Skeletal muscle cell (primary cell): Measurements from ENCODE around the gene PANK1.

Experiments used
- DNase-seq: peaks from one replicate; pipeline ENCODE4 v3.0.0-alpha.2; 2010; ENCODE audit warnings: low read depth
- H3K4me3 ChIP-seq: 2 replicates; pipeline ENCODE4 v1.5.1; 2011; ENCODE audit warnings: low read depth, mild to moderate bottlenecking, control low read depth, low read length, moderate library complexity

PANK1 gene

GRCh38 chr10:89588671-89589070 is 56.4 kb downstream of the PANK1 start:
- DNase-seq = no peak
- no peak overlapping the region for H3K4me3 ChIP-seq

- no peak for DNase-seq
- no peak overlapping the region for H3K4me3 ChIP-seq
These were observed 63.0 kb downstream of the PANK1 start for GRCh38 chr10:89582022-89582421.

DNA sequence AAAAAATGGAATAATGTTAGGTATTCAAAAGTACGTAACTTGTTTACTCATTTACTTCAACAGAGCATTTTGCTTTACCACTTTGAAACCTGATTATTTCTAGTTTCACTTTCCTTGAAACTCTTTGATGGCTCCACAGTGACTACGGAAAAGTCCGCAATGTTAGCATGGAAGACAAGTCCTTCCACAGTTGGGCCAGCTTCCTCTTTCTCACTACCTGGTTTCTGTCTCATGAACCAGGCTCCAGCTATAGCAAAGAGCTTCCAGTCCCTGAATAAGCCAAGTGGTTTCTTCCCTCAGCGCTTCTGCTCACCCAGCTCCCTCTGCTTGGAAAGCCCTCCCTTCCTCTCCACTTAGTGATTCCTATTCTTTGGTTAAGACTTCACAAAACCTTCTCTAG is 64.8 kb downstream of the PANK1 start:
- no peak overlapping the region for H3K4me3 ChIP-seq
- DNase-seq = no peak

DNA sequence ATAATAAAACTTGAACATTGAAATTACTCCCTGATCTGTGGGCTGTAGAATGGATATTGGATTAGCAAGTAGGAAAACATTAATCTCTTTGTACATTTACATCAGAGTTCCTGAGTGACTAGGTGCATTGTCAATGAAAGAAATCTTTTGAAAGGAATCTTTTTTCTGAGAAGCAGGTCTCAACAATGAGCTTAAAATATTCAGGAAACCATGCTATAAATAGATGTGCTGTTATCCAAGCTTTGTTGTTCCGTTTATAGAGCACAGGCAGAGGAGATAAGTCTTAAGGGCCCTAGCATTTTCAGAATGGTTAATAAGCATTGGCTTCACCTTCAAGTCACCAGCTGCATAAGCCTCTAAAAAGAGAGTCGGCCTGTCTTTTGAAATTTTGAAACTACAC is 68.3 kb downstream of the PANK1 start:
- H3K4me3 ChIP-seq = no peak overlapping the region
- DNase-seq = no peak

DNA sequence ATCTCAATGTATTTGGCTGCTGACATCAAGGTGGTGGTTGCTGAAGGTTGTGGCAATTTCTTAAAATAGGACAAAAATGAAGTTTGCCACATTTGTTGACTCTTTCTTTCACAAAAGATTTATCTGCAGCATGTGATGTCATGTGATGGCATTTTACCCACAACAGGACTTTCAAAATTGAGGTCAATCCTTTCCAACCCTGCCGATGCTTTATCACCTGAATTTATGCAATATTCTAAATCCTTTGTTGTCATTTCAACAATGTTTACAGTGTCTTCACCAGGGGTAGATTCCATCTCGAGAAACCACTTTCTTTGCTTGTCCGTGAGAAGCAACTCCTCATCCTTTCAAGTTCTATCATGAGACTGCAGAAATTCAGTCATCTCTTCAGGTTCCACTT is 69.0 kb downstream of the PANK1 start:
- no peak overlapping the region for H3K4me3 ChIP-seq
- DNase-seq = no peak

DNA sequence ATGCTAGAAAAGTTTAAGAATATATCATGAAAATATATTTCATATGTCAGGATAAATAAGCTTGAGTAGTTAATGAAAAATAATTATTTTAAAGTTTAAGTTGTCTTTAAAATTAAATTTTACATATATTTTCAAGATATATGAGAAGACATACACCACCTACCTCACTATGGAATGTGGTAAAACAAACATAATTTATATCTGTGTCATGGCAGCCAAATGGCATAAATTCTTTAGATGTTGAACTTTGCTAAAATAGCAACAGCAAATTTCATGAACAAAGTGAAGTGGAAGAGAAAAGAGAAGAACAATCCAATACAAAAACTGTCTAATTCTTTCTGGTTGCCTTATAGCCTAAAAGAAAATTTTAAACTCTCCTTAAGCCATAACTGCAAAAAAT is 70.0 kb downstream of the PANK1 start:
- no peak overlapping the region for H3K4me3 ChIP-seq
- DNase-seq = no peak

DNA sequence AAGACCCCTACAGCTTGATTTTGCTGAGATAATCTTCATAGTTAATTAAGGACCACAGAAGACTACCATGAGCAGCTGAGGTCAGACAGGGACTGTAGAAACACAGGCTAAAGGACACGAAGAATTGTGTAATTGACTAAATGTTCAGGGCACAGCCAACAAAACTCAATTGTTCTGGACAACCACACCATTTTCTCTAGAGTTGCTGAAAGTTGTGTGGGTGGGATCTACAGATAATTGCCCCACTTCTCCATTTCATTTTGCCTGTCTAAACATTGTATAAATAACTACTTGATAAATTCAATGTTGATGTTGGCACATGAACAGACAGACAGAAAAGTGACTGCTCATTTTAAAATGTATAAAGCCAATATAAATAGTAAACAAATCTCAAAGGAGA is 70.7 kb downstream of the PANK1 start:
- DNase-seq = no peak
- no peak overlapping the region for H3K4me3 ChIP-seq

GRCh38 chr10:89567576-89568245 is 77.3 kb downstream of the PANK1 start:
- H3K4me3 ChIP-seq = no peak overlapping the region
- DNase-seq = no peak

DNA sequence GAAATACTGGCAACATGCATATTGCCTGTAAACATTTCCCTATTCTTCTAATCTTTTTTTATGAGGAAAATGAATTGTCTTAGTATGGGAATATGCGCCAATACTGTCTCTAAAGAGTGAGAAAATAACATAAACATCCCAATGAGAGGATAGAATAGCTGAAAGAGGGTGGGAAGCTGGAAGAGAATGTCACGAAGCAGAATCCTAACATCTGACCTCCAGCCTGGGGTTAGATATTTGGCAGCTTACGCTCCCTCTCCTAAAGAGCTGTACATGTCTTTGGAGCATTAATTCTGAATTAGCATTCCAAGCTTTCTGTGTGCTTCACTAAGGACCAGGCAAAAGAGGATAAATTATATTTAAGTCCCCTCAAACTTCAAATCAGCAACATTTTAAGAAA is 78.0 kb downstream of the PANK1 start:
- H3K4me3 ChIP-seq = no peak overlapping the region
- no peak for DNase-seq

- no peak overlapping the region for H3K4me3 ChIP-seq
- no peak for DNase-seq
These were observed 78.7 kb downstream of the PANK1 start for GRCh38 chr10:89566095-89566950.

DNA sequence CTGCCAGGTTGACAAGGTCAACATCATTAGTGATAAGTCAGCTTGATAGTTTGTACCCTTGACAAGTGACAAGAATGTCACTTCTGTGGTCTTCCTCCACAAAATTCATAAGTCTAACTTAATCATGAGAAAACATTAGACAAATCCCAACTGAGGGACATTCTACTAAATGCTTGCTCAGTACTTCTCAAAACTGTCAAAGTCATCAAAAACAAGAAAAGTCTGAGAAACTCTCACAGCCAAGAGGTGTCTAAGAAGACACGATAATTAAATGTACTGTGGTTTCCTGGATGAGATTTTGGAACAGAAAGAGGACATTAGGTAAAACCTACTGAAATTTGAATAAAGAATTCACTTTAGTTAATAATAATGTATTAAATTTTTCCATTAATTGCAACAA is 79.9 kb downstream of the PANK1 start:
- DNase-seq = no peak
- no peak overlapping the region for H3K4me3 ChIP-seq

DNA sequence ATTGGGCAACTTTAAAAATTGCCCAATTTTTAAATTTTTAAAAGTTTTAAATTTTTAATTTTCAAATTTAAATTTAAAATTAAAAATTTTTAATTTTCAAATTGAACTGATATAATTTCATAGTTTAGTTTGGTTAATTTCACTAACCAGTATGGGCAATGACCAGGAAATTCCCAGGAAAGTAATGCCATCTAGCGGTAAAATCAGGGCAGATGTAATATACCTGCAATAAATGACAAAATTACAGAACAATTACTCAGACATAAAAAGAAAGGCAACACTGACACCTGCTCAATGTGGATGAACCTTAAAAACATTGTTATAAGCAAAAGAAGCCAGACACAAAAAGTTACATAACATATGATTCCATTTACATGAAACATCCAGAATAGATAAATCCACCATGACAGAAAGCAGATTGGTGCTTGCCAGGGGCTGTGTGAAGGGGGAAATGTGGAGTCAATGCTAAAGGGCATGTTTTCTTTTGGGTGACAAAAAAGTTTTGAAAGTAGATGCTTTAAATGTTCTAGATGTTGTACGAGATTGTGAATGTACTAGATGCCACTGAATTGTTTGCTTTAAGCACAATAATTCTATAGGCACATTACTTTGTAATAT is 81.1 kb downstream of the PANK1 start:
- no peak overlapping the region for H3K4me3 ChIP-seq
- no peak for DNase-seq

- no peak overlapping the region for H3K4me3 ChIP-seq
- no peak for DNase-seq
These were observed 81.7 kb downstream of the PANK1 start for GRCh38 chr10:89563311-89563710.

- no peak overlapping the region for H3K4me3 ChIP-seq
- DNase-seq = peak; percentile 64
These were observed 88.4 kb downstream of the PANK1 start for GRCh38 chr10:89556600-89556999.

DNA sequence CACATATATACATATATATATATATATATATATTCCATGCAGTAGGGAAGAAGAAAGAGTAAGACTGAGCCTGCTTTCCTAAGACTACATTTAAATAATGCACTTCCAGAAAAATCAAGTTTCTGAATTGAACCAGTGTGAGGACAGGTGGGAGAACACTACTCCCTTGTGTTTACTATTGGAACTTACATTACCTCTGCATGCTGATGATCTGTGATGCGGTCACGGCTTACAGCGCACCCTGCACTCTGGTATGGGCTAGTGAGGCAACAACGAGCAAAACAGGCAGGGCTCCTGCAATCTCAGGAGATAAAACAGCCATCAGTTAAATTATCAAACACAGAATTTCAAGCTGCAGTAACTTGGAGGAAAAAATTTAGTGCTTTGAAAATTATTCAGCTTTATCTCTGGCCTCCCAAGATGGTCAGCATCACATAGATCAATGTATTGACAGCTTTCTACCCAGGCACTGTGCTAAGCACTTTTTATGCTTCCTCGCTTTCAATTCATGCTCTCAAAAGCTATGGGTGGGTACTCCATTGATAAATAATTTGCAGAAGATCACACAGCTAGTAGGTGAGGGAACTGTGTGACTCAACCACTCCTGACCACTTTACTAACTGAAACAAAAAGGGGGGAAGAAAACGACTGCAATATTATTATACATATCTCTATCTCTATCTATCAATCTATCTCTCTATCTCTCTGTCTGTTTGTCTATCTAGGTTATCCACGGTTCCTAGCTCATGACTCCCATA is 89.2 kb downstream of the PANK1 start:
- no peak for DNase-seq
- no peak overlapping the region for H3K4me3 ChIP-seq

- DNase-seq = no peak
- H3K4me3 ChIP-seq = no peak overlapping the region
These were observed 90.6 kb downstream of the PANK1 start for GRCh38 chr10:89554433-89554832.

DNA sequence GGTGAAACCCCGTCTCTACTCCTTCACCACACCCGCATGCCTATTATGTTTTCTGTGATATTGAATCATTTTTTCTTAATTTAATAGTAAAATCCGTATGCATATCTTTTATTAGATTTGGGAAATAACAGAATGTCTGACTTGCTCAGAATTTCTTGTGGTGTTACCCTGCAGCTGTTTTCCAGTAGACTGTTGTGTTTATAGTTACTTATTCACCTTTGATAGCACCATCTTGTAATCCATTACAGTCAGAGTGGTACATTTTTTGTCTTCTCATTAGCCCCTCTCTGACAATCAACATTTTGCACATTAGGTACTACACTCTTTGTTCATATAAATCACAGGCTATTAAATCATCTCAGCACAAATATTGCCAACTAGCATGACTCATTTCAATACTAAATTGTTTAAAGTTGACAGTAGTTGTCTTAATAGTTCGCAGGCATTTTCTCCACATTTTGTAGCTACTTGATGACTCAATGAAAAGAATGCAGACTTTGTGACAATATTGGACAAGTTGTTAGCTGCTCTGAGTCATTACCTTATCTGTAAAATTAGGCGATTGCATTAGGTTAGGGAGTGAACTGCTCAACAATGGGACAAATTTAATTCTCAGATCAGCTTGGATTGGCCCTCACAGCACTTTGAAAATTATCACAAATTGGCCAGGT is 91.8 kb downstream of the PANK1 start:
- no peak overlapping the region for H3K4me3 ChIP-seq
- peak; percentile 90 for DNase-seq

GRCh38 chr10:89552213-89552612 is 92.8 kb downstream of the PANK1 start:
- no peak overlapping the region for H3K4me3 ChIP-seq
- DNase-seq = no peak

DNA sequence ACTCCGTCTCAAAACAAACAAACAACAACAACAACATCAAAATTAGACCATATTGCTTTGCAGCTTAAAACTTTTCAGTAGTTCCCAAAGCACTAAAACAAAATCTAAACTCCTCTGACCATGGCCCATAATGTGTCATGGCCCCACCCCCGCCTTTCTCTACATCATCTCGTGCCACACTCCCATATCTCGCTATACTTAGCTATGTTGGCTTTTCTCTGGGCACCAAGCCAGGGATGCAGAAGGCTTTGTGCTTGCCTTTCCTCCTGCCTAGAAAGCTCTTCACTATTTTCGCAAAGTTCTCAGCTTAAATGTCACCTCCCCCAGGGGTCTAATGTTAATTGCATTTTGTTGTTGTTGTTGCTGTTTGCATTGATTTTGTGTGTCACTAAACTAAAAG is 94.5 kb downstream of the PANK1 start:
- no peak overlapping the region for H3K4me3 ChIP-seq
- no peak for DNase-seq
